Kidney (tissue), 14 donors: Measurements from ENCODE around the gene AGBL4. TPM values are rescaled to one million over a fixed set of nuclear protein-coding genes. Genes with fewer than 3 reads are reported as not detected.

Experiments
- DNase-seq, 5 donors: peaks; one replicate each; pipeline ENCODE4 v3.0.0-alpha.2; 2013 to 2020
- FAIRE-seq: peaks from 2 replicates; lab custom pipeline; 2012; peaks lifted over from hg19 to GRCh38; lab: Jason Lieb, UNC
- H3K27ac ChIP-seq, 2 donors: one replicate each; pipeline ENCODE4 v1.7.0; 2013; ENCODE audit warnings: low read depth in 2 of 2, low read length in 2 of 2, inconsistent platforms in 1 of 2
- H3K27me3 ChIP-seq: one replicate; pipeline ENCODE4 v1.7.1; 2013; ENCODE audit warnings: low read length, inconsistent platforms; ENCODE audit not compliant: control insufficient read depth, insufficient read depth
- H3K36me3 ChIP-seq, 3 donors: one replicate each; pipeline versions ENCODE4 v1.7.0 to v1.7.1; 2013; ENCODE audit warnings: low read length in 3 of 3, control low read depth in 1 of 3, inconsistent platforms in 1 of 3; ENCODE audit not compliant: insufficient read depth in 3 of 3, control insufficient read depth in 2 of 3
- H3K4me1 ChIP-seq, 3 donors: one replicate each; pipeline versions ENCODE4 v1.7.0 to v1.7.1; 2013; ENCODE audit warnings: low read length in 3 of 3, inconsistent platforms in 1 of 3, low read depth in 1 of 3; ENCODE audit not compliant: control insufficient read depth in 2 of 3, insufficient read depth in 2 of 3
- H3K4me3 ChIP-seq, 3 donors: one replicate each; pipeline versions ENCODE4 v1.7.0 to v1.8.1; 2013; ENCODE audit warnings: low read length in 3 of 3, control low read depth in 1 of 3, inconsistent platforms in 1 of 3
- H3K9ac ChIP-seq, 3 donors: one replicate each; pipeline versions ENCODE4 v1.7.0 to v1.7.1; 2013; ENCODE audit warnings: low read length in 3 of 3, control low read depth in 1 of 3, inconsistent platforms in 1 of 3
- H3K9me3 ChIP-seq, 3 donors: one replicate each; pipeline versions ENCODE4 v1.7.0 to v1.7.1; 2013; ENCODE audit warnings: low read length in 3 of 3, control low read depth in 1 of 3, inconsistent platforms in 1 of 3; ENCODE audit not compliant: control insufficient read depth in 2 of 3, insufficient read depth in 1 of 3
- CTCF ChIP-seq: IDR thresholded peaks from 3 replicates; pipeline ENCODE4 v1.5.1; 2012; ENCODE audit warnings: mild to moderate bottlenecking, moderate library complexity, borderline replicate concordance; ENCODE audit not compliant: insufficient read depth; ENCODE audit errors: extremely low read depth
- intact Hi-C: fragments of 100-400 bp; cut with DNase I; formaldehyde crosslinking; loops from one replicate; pipeline ENCODE4 v1.11.1; 2022
- polyA plus RNA-seq: library from polyadenylated mRNA; stranded (reverse); fragments of 350-450 nt; fragmentation: Illumina TruSeq; extraction: RNeasy Lipid Tissue Mini Kit (QIAGEN cat#74804); gene quantifications from one replicate; pipeline ENCODE4 v1.2.3, GENCODE V29; 2014; ENCODE audit warnings: low read depth, low replicate concordance; ENCODE audit not compliant: insufficient read depth
- total RNA-seq: library from RNA; stranded (reverse); fragmentation: NEBNext Ultra II Directional; extraction: Animal tissue kit (Norgen Biotek cat#: 25700); gene quantifications from one replicate; pipeline ENCODE4 v1.2.1, GENCODE V29; 2021
- donor health status: control.
- donor health status: control.
- donor health status: control.
- donor health status: control.
- donor health status: control.
- donor health status: DM: yes; HTN: yes; CAD: no.
- donor health status: Normal renal cell carcinoma (clear cell type).

Gene AGBL4
- total and polyA plus RNA-seq, 2 donors from 2014 or later = 1.5 to 2.7 TPM

- H3K27ac ChIP-seq = no peak overlapping the region
- FAIRE-seq (no peak), DNase-seq (peak in 4 of 5 donors; percentile 42 to 70 (median 45))
- no peaks in the 10 kb centered on the region for H3K36me3 ChIP-seq
- TF ChIP-seq CTCF = no peak
- no peak overlapping the region for H3K9ac ChIP-seq
- intact Hi-C loops = no loop called here
- no peaks in the 10 kb centered on the region for H3K9me3 ChIP-seq
- H3K27me3 ChIP-seq = no peaks in the 10 kb centered on the region
- H3K4me3 ChIP-seq = peak overlapping the region in 2 of 3 donors; percentile 53 to 66
- H3K4me1 ChIP-seq = no peaks in the 10 kb centered on the region
Observed at GRCh38 chr1:48947761-48948537, 1075.8 kb downstream of the AGBL4 start.

GRCh38 chr1:48946070-48946469 is 1077.7 kb downstream of the AGBL4 start:
- Histone ChIP-seq H3K36me3 (no peaks in the 10 kb centered on the region), H3K27me3 (no peaks in the 10 kb centered on the region), H3K9ac (no peak overlapping the region), H3K4me1 (no peaks in the 10 kb centered on the region), H3K4me3 (no peak overlapping the region), H3K27ac (no peak overlapping the region), H3K9me3 (no peaks in the 10 kb centered on the region)
- FAIRE-seq (no peak), DNase-seq (no peak)
- TF ChIP-seq CTCF = no peak
- intact Hi-C loops = no loop called here

- no peak for FAIRE-seq
Observed at GRCh38 chr1:48944811-48945210, 1078.9 kb downstream of the AGBL4 start.

More at GRCh38 chr1:48944811-48945210, 1078.9 kb downstream of the AGBL4 start:
- H3K36me3 ChIP-seq = no peaks in the 10 kb centered on the region
- intact Hi-C loops = no loop called here
- DNase-seq = no peak
- H3K27ac ChIP-seq = no peak overlapping the region
- H3K9ac ChIP-seq = no peak overlapping the region
- no peaks in the 10 kb centered on the region for H3K4me1 ChIP-seq
- TF ChIP-seq CTCF = no peak
- H3K4me3 ChIP-seq = no peak overlapping the region
- no peaks in the 10 kb centered on the region for H3K9me3 ChIP-seq
- no peaks in the 10 kb centered on the region for H3K27me3 ChIP-seq
